Measurements from ENCODE around the gene ROBO1. TPM values are rescaled to one million over a fixed set of nuclear protein-coding genes. Genes with fewer than 3 reads are reported as not detected.

The ROBO1 gene
- total RNA-seq, 1 donor from 2014 or later: 250 TPM

DNA sequence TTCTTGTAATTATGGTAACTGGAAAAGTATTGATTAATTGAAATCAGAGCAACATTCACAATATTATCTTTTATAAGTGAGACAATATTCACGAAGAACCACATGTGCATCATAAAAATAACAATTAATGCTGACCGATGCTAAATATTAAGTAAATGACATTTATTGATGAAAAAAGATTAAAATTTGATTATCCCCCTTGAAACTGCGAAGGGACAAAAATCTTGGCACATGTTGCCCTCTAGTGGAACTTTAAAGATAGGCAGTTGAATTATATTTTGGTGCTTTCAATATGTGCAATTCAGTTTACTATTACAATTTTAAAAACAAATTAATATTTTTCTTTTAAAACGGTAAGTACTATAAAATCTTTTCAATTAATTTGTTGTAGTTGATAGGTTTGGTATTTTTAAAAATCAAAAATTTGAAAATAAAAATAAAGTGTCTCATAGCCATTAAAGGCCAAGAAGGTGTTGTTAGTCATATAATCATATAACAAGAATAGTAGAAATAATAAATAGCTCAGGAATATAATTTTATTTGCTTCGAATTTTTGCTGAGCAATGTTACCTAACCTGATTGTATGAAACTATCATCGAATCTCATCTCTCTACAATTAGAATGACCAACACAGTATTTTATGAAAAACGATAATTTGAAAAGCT lies 270.2 kb downstream of the ROBO1 start:
- no peaks in the 10 kb centered on the region for H3K9me3 Mint-ChIP-seq (ENCODE audit: unreplicated experiment)
- no peak overlapping the region for H3K4me3 Mint-ChIP-seq (ENCODE audit: unreplicated experiment)
- DNase-seq (ENCODE audit: low spot score): no peak
- H3K27me3 Mint-ChIP-seq (ENCODE audit: unreplicated experiment): peaks cover 5% of the 10 kb centered on the region
- TF ChIP-seq CTCF (IDR thresholded peaks at IDR 0.05; ENCODE audit: unreplicated experiment): peak; percentile 84
- H3K36me3 Mint-ChIP-seq (ENCODE audit: low read depth, unreplicated experiment): no peaks in the 10 kb centered on the region
- H3K27ac Mint-ChIP-seq (ENCODE audit: unreplicated experiment): no peak overlapping the region
- H3K4me1 Mint-ChIP-seq (ENCODE audit: unreplicated experiment): no peaks in the 10 kb centered on the region

GRCh38 chr3:79491029-79491641 lies 276.7 kb downstream of the ROBO1 start:
- H3K4me1 Mint-ChIP-seq (ENCODE audit: unreplicated experiment): no peaks in the 10 kb centered on the region
- no peaks in the 10 kb centered on the region for H3K9me3 Mint-ChIP-seq (ENCODE audit: unreplicated experiment)
- no peaks in the 10 kb centered on the region for H3K27me3 Mint-ChIP-seq (ENCODE audit: unreplicated experiment)
- no peak overlapping the region for H3K4me3 Mint-ChIP-seq (ENCODE audit: unreplicated experiment)
- no peaks in the 10 kb centered on the region for H3K36me3 Mint-ChIP-seq (ENCODE audit: low read depth, unreplicated experiment)
- DNase-seq (ENCODE audit: low spot score): no peak
- H3K27ac Mint-ChIP-seq (ENCODE audit: unreplicated experiment): no peak overlapping the region
- no peak for TF ChIP-seq CTCF (IDR thresholded peaks at IDR 0.05; ENCODE audit: unreplicated experiment)

GRCh38 chr3:79490165-79491028 lies 277.4 kb downstream of the ROBO1 start:
- no peaks in the 10 kb centered on the region for H3K27me3 Mint-ChIP-seq (ENCODE audit: unreplicated experiment)
- no peaks in the 10 kb centered on the region for H3K4me1 Mint-ChIP-seq (ENCODE audit: unreplicated experiment)
- H3K27ac Mint-ChIP-seq (ENCODE audit: unreplicated experiment): no peak overlapping the region
- H3K9me3 Mint-ChIP-seq (ENCODE audit: unreplicated experiment): no peaks in the 10 kb centered on the region
- H3K36me3 Mint-ChIP-seq (ENCODE audit: low read depth, unreplicated experiment): no peaks in the 10 kb centered on the region
- H3K4me3 Mint-ChIP-seq (ENCODE audit: unreplicated experiment): no peak overlapping the region
- no peak for DNase-seq (ENCODE audit: low spot score)
- TF ChIP-seq CTCF (IDR thresholded peaks at IDR 0.05; ENCODE audit: unreplicated experiment): no peak

DNA sequence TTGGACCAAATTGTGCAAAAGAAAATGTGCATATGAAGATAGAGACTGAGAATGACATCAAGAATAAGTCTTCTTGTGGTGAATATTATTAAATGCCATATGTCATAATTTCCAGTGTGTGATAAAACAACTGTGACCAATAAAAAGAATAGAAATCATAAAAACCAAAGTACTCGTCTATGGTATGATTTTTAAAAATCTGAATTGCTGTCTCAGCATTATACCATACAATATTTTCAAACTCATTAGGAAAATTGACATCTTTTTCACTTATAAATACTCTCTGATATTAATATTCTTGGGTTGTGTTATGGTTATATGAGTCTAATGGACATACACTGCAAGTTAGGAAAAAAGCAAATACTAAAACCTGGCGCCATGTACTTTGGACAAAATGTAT lies 279.4 kb downstream of the ROBO1 start:
- no peaks in the 10 kb centered on the region for H3K4me1 Mint-ChIP-seq (ENCODE audit: unreplicated experiment)
- H3K9me3 Mint-ChIP-seq (ENCODE audit: unreplicated experiment): no peaks in the 10 kb centered on the region
- no peak overlapping the region for H3K27ac Mint-ChIP-seq (ENCODE audit: unreplicated experiment)
- no peak for TF ChIP-seq CTCF (IDR thresholded peaks at IDR 0.05; ENCODE audit: unreplicated experiment)
- no peak overlapping the region for H3K4me3 Mint-ChIP-seq (ENCODE audit: unreplicated experiment)
- no peak for DNase-seq (ENCODE audit: low spot score)
- H3K27me3 Mint-ChIP-seq (ENCODE audit: unreplicated experiment): no peaks in the 10 kb centered on the region
- no peaks in the 10 kb centered on the region for H3K36me3 Mint-ChIP-seq (ENCODE audit: low read depth, unreplicated experiment)

All from endothelial cell (in vitro differentiated cells).